ENCODE measurements around the gene NADSYN1.

The NADSYN1 gene

GRCh38 chr11:71448257-71449171, 4.5 kb upstream of the NADSYN1 start, which contains the start of gene DHCR7:
Gene DHCR7, minus strand, starts transcription at chr11:71448393. Its CDS starts 3,441 bp downstream, at chr11:71444952.
- no peak within 1 kb of the TSS for H3K27ac ChIP-seq (ENCODE audit: low read length, poor library complexity, severe bottlenecking)
- H3K36me3 ChIP-seq (ENCODE audit: control insufficient read depth in 1 of 2, insufficient read depth in 2 of 2, low read depth in 1 of 2, low read length in 2 of 2): peaks cover 18 to 35% of the 10 kb centered on the region in 2 experiments
- H3K4me2 ChIP-seq (ENCODE audit: low read length, poor library complexity, severe bottlenecking): peak within 1 kb of the TSS; percentile 88
- peak within 1 kb of the TSS; percentile 97 for H4K91ac ChIP-seq (ENCODE audit: low read length)
- H3K27me3 ChIP-seq (ENCODE audit: control insufficient read depth in 1 of 2, insufficient read depth in 1 of 2, low read length in 2 of 2): no peaks in the 10 kb centered on the region
- peak within 1 kb of the TSS; percentile 86 to 100 for H3K18ac ChIP-seq (ENCODE audit: low read depth in 1 of 2, low read length in 2 of 2)
- peak within 1 kb of the TSS; percentile 95 for H2BK15ac ChIP-seq (ENCODE audit: low read depth, poor library complexity, severe bottlenecking)
- H2AK5ac ChIP-seq (ENCODE audit: low read length, severe bottlenecking): no peak within 1 kb of the TSS
- peak within 1 kb of the TSS; percentile 87 for H4K8ac ChIP-seq (ENCODE audit: low read length)
- WGBS: under 1% methylated on average over 78 of the region's 78 CpGs
- H3K14ac ChIP-seq (ENCODE audit: low read length in 2 of 2): peak within 1 kb of the TSS in 1 of 2 experiments; percentile 100
- peak within 1 kb of the TSS; percentile 75 to 94 for H2BK12ac ChIP-seq (ENCODE audit: low read length in 2 of 2)
- peak within 1 kb of the TSS; percentile 24 to 95 for H3K4ac ChIP-seq (ENCODE audit: low read depth in 1 of 2, low read length in 2 of 2)
- H2AFZ ChIP-seq (ENCODE audit: low read depth, low read length): peak within 1 kb of the TSS; percentile 90
- peak within 1 kb of the TSS; percentile 93 for H3K9ac ChIP-seq (ENCODE audit: low read length)
- H2BK120ac ChIP-seq (ENCODE audit: low read depth, low read length): peak within 1 kb of the TSS; percentile 50
- peaks cover 12% of the 10 kb centered on the region for H3K9me3 ChIP-seq (ENCODE audit: control insufficient read depth, low read length)
- peak within 1 kb of the TSS; percentile 16 to 94 for H3K23ac ChIP-seq (ENCODE audit: low read length in 2 of 2)
- peaks cover 13% of the 10 kb centered on the region for H3K4me1 ChIP-seq (ENCODE audit: control insufficient read depth, insufficient read depth, low read depth, low read length)
- peaks cover 27% of the 10 kb centered on the region for H3K79me1 ChIP-seq (replicated peaks; ENCODE audit: low read length, poor library complexity, severe bottlenecking)
- no peak within 1 kb of the TSS for H2BK5ac ChIP-seq (ENCODE audit: low read depth, low read length, poor library complexity, severe bottlenecking)
- peak; percentile 96 for DNase-seq
- H3K4me3 ChIP-seq (ENCODE audit: insufficient read depth in 1 of 2, low read depth in 1 of 2, low read length in 2 of 2): peak within 1 kb of the TSS; percentile 99

GRCh38 chr11:71449596-71449995, 3.4 kb upstream of the NADSYN1 start:
- H2AK5ac ChIP-seq (ENCODE audit: low read length, severe bottlenecking): no peak overlapping the region
- H2BK15ac ChIP-seq (ENCODE audit: low read depth, poor library complexity, severe bottlenecking): no peak overlapping the region
- H3K9me3 ChIP-seq (ENCODE audit: control insufficient read depth, low read length): peaks cover 12% of the 10 kb centered on the region
- H2BK120ac ChIP-seq (ENCODE audit: low read depth, low read length): no peak overlapping the region
- peaks cover 10 to 25% of the 10 kb centered on the region in 2 experiments for H3K36me3 ChIP-seq (ENCODE audit: control insufficient read depth in 1 of 2, insufficient read depth in 2 of 2, low read depth in 1 of 2, low read length in 2 of 2)
- H2AFZ ChIP-seq (ENCODE audit: low read depth, low read length): no peak overlapping the region
- WGBS: 7% methylated on average over 2 of the region's 6 CpGs
- H3K23ac ChIP-seq (ENCODE audit: low read length in 2 of 2): no peak overlapping the region
- peak overlapping the region in 1 of 2 experiments; percentile 49 for H2BK12ac ChIP-seq (ENCODE audit: low read length in 2 of 2)
- H3K27me3 ChIP-seq (ENCODE audit: control insufficient read depth in 1 of 2, insufficient read depth in 1 of 2, low read length in 2 of 2): no peaks in the 10 kb centered on the region
- peak overlapping the region in 1 of 2 experiments; percentile 99 for H3K4me3 ChIP-seq (ENCODE audit: insufficient read depth in 1 of 2, low read depth in 1 of 2, low read length in 2 of 2)
- no peak overlapping the region for H2BK5ac ChIP-seq (ENCODE audit: low read depth, low read length, poor library complexity, severe bottlenecking)
- no peak for DNase-seq
- no peak overlapping the region for H3K18ac ChIP-seq (ENCODE audit: low read depth in 1 of 2, low read length in 2 of 2)
- no peak overlapping the region for H3K14ac ChIP-seq (ENCODE audit: low read length in 2 of 2)
- peak overlapping the region; percentile 93 for H3K9ac ChIP-seq (ENCODE audit: low read length)
- H4K8ac ChIP-seq (ENCODE audit: low read length): no peak overlapping the region
- H3K79me1 ChIP-seq (replicated peaks; ENCODE audit: low read length, poor library complexity, severe bottlenecking): peaks cover 23% of the 10 kb centered on the region
- peak overlapping the region; percentile 62 for H3K4me2 ChIP-seq (ENCODE audit: low read length, poor library complexity, severe bottlenecking)
- no peak overlapping the region for H4K91ac ChIP-seq (ENCODE audit: low read length)
- no peak overlapping the region for H3K27ac ChIP-seq (ENCODE audit: low read length, poor library complexity, severe bottlenecking)
- H3K4me1 ChIP-seq (ENCODE audit: control insufficient read depth, insufficient read depth, low read depth, low read length): peaks cover 21% of the 10 kb centered on the region
- H3K4ac ChIP-seq (ENCODE audit: low read depth in 1 of 2, low read length in 2 of 2): no peak overlapping the region

- H3K23ac ChIP-seq (ENCODE audit: low read length in 2 of 2): no peak overlapping the region
- no peak overlapping the region for H3K18ac ChIP-seq (ENCODE audit: low read depth in 1 of 2, low read length in 2 of 2)
- no peaks in the 10 kb centered on the region for H3K27me3 ChIP-seq (ENCODE audit: control insufficient read depth in 1 of 2, insufficient read depth in 1 of 2, low read length in 2 of 2)
- no peak overlapping the region for H3K4me3 ChIP-seq (ENCODE audit: insufficient read depth in 1 of 2, low read depth in 1 of 2, low read length in 2 of 2)
- H2BK15ac ChIP-seq (ENCODE audit: low read depth, poor library complexity, severe bottlenecking): no peak overlapping the region
- 100% methylated on average over 1 of the region's 2 CpGs for WGBS
- H2BK5ac ChIP-seq (ENCODE audit: low read depth, low read length, poor library complexity, severe bottlenecking): no peak overlapping the region
- peaks cover 10 to 25% of the 10 kb centered on the region in 2 experiments for H3K36me3 ChIP-seq (ENCODE audit: control insufficient read depth in 1 of 2, insufficient read depth in 2 of 2, low read depth in 1 of 2, low read length in 2 of 2)
- H3K14ac ChIP-seq (ENCODE audit: low read length in 2 of 2): no peak overlapping the region
- no peak overlapping the region for H2AFZ ChIP-seq (ENCODE audit: low read depth, low read length)
- H3K4me1 ChIP-seq (ENCODE audit: control insufficient read depth, insufficient read depth, low read depth, low read length): peaks cover 23% of the 10 kb centered on the region
- H4K91ac ChIP-seq (ENCODE audit: low read length): no peak overlapping the region
- no peak for DNase-seq
- no peak overlapping the region for H4K8ac ChIP-seq (ENCODE audit: low read length)
- H2BK12ac ChIP-seq (ENCODE audit: low read length in 2 of 2): no peak overlapping the region
- no peak overlapping the region for H3K9ac ChIP-seq (ENCODE audit: low read length)
- H3K79me1 ChIP-seq (replicated peaks; ENCODE audit: low read length, poor library complexity, severe bottlenecking): peaks cover 24% of the 10 kb centered on the region
- H3K27ac ChIP-seq (ENCODE audit: low read length, poor library complexity, severe bottlenecking): no peak overlapping the region
- no peak overlapping the region for H3K4ac ChIP-seq (ENCODE audit: low read depth in 1 of 2, low read length in 2 of 2)
- peaks cover 10% of the 10 kb centered on the region for H3K9me3 ChIP-seq (ENCODE audit: control insufficient read depth, low read length)
- H2BK120ac ChIP-seq (ENCODE audit: low read depth, low read length): no peak overlapping the region
- H2AK5ac ChIP-seq (ENCODE audit: low read length, severe bottlenecking): no peak overlapping the region
- no peak overlapping the region for H3K4me2 ChIP-seq (ENCODE audit: low read length, poor library complexity, severe bottlenecking)
Measured at GRCh38 chr11:71450507-71450906, 2.5 kb upstream of the NADSYN1 start.

- Histone ChIP-seq H3K14ac (ENCODE audit: low read length in 2 of 2) (no peak overlapping the region), H3K9me3 (ENCODE audit: control insufficient read depth, low read length) (peaks cover 6% of the 10 kb centered on the region), H4K8ac (ENCODE audit: low read length) (no peak overlapping the region), H3K4ac (ENCODE audit: low read depth in 1 of 2, low read length in 2 of 2) (no peak overlapping the region), H3K27me3 (ENCODE audit: control insufficient read depth in 1 of 2, insufficient read depth in 1 of 2, low read length in 2 of 2) (no peaks in the 10 kb centered on the region), H3K4me3 (ENCODE audit: insufficient read depth in 1 of 2, low read depth in 1 of 2, low read length in 2 of 2) (no peak overlapping the region), H3K4me1 (ENCODE audit: control insufficient read depth, insufficient read depth, low read depth, low read length) (peaks cover 23% of the 10 kb centered on the region), H2BK15ac (ENCODE audit: low read depth, poor library complexity, severe bottlenecking) (no peak overlapping the region), H3K79me1 (replicated peaks; ENCODE audit: low read length, poor library complexity, severe bottlenecking) (peaks cover 25% of the 10 kb centered on the region), H3K18ac (ENCODE audit: low read depth in 1 of 2, low read length in 2 of 2) (no peak overlapping the region), H2AK5ac (ENCODE audit: low read length, severe bottlenecking) (no peak overlapping the region), H2BK120ac (ENCODE audit: low read depth, low read length) (no peak overlapping the region), H2AFZ (ENCODE audit: low read depth, low read length) (no peak overlapping the region), H3K23ac (ENCODE audit: low read length in 2 of 2) (no peak overlapping the region), H3K9ac (ENCODE audit: low read length) (no peak overlapping the region), H2BK12ac (ENCODE audit: low read length in 2 of 2) (no peak overlapping the region), H2BK5ac (ENCODE audit: low read depth, low read length, poor library complexity, severe bottlenecking) (no peak overlapping the region), H3K4me2 (ENCODE audit: low read length, poor library complexity, severe bottlenecking) (no peak overlapping the region), H3K36me3 (ENCODE audit: control insufficient read depth in 1 of 2, insufficient read depth in 2 of 2, low read depth in 1 of 2, low read length in 2 of 2) (peaks cover 11 to 25% of the 10 kb centered on the region in 2 experiments), H4K91ac (ENCODE audit: low read length) (no peak overlapping the region), H3K27ac (ENCODE audit: low read length, poor library complexity, severe bottlenecking) (no peak overlapping the region)
- DNase-seq: no peak
- 100% methylated on average over 3 of the region's 3 CpGs for WGBS
Measured at GRCh38 chr11:71450939-71451338, 2.1 kb upstream of the NADSYN1 start.
